Neural crest cell (in vitro differentiated cells): ENCODE measurements around the gene FMOD. TPM values are rescaled to one million over a fixed set of nuclear protein-coding genes. Genes with fewer than 3 reads are reported as not detected.

Experiments used
- DNase-seq: peaks from one replicate; pipeline ENCODE4 v3.0.0; 2021; ENCODE audit warnings: low read depth, mixed read lengths, low spot score
- H3K27ac Mint-ChIP-seq: one replicate; pipeline ENCODE4 v1.8.0; 2021; ENCODE audit warnings: mild to moderate bottlenecking, mixed read lengths; ENCODE audit not compliant: unreplicated experiment
- H3K27me3 Mint-ChIP-seq: 2 replicates; pipeline ENCODE4 v1.8.0; 2021; ENCODE audit warnings: low read depth, mild to moderate bottlenecking, mixed read lengths
- H3K36me3 Mint-ChIP-seq: 2 replicates; pipeline ENCODE4 v1.8.0; 2021; ENCODE audit warnings: low read depth, mild to moderate bottlenecking, mixed read lengths
- H3K4me1 Mint-ChIP-seq: 2 replicates; pipeline ENCODE4 v1.8.0; 2021; ENCODE audit warnings: mixed read lengths
- H3K4me3 Mint-ChIP-seq: one replicate; pipeline ENCODE4 v1.8.0; 2021; ENCODE audit warnings: mild to moderate bottlenecking, mixed read lengths
- H3K9me3 Mint-ChIP-seq: 2 replicates; pipeline ENCODE4 v1.8.0; 2021; ENCODE audit warnings: mixed read lengths
- CTCF ChIP-seq: fragments of 200-600 bp; sonication (generic); conservative IDR thresholded peaks from 2 replicates; pipeline ENCODE4 v1.5.0; 2021; ENCODE audit warnings: antibody characterized with exemption, mild to moderate bottlenecking
- total RNA-seq: library from RNA; stranded (reverse); gene quantifications from 2 replicates; pipeline ENCODE4 v1.2.1, GENCODE V29; 2021

The FMOD gene
- total RNA-seq, 1 donor from 2014 or later = 0.35 TPM

- no peak for TF ChIP-seq CTCF
- H3K36me3 Mint-ChIP-seq = no peaks in the 10 kb centered on the region
- no peak overlapping the region for H3K27ac Mint-ChIP-seq
- H3K4me3 Mint-ChIP-seq = no peak overlapping the region
- DNase-seq = no peak
- H3K9me3 Mint-ChIP-seq = no peaks in the 10 kb centered on the region
- H3K27me3 Mint-ChIP-seq = peaks cover 7% of the 10 kb centered on the region
- H3K4me1 Mint-ChIP-seq = peaks cover 26% of the 10 kb centered on the region
Observed at GRCh38 chr1:203331224-203331623, 19.7 kb downstream of the FMOD start.

GRCh38 chr1:203328714-203329122, 22.2 kb downstream of the FMOD start:
- Mint-ChIP-seq H3K36me3 (no peaks in the 10 kb centered on the region), H3K9me3 (no peaks in the 10 kb centered on the region), H3K27me3 (peaks cover 7% of the 10 kb centered on the region), H3K4me1 (peaks cover 49% of the 10 kb centered on the region), H3K27ac (no peak overlapping the region), H3K4me3 (peak overlapping the region; percentile 38)
- DNase-seq = no peak
- peak; percentile 61 for TF ChIP-seq CTCF

GRCh38 chr1:203327684-203328457, 23.1 kb downstream of the FMOD start:
- DNase-seq = peak; percentile 31
- H3K27me3 Mint-ChIP-seq = peaks cover 7% of the 10 kb centered on the region
- no peaks in the 10 kb centered on the region for H3K36me3 Mint-ChIP-seq
- H3K4me3 Mint-ChIP-seq = peak overlapping the region; percentile 81
- H3K4me1 Mint-ChIP-seq = peaks cover 57% of the 10 kb centered on the region
- peak overlapping the region; percentile 97 for H3K27ac Mint-ChIP-seq
- TF ChIP-seq CTCF = peak; percentile 44
- H3K9me3 Mint-ChIP-seq = no peaks in the 10 kb centered on the region

GRCh38 chr1:203326830-203327683, 23.9 kb downstream of the FMOD start:
- Mint-ChIP-seq H3K4me1 (peaks cover 65% of the 10 kb centered on the region), H3K9me3 (no peaks in the 10 kb centered on the region), H3K27ac (peak overlapping the region; percentile 76), H3K4me3 (peak overlapping the region; percentile 81), H3K27me3 (peaks cover 7% of the 10 kb centered on the region), H3K36me3 (no peaks in the 10 kb centered on the region)
- TF ChIP-seq CTCF = no peak
- DNase-seq = peak; percentile 89

- TF ChIP-seq CTCF = no peak
- Mint-ChIP-seq H3K27ac (peak overlapping the region; percentile 85), H3K36me3 (no peaks in the 10 kb centered on the region), H3K27me3 (peaks cover 7% of the 10 kb centered on the region), H3K9me3 (no peaks in the 10 kb centered on the region), H3K4me3 (peak overlapping the region; percentile 81), H3K4me1 (peaks cover 69% of the 10 kb centered on the region)
- DNase-seq = no peak
Observed at GRCh38 chr1:203325418-203326091, 25.4 kb downstream of the FMOD start.
